K562 (cell line): ENCODE measurements around the gene SMC6. TPM values are rescaled to one million over a fixed set of nuclear protein-coding genes. Genes with fewer than 3 reads are reported as not detected.

Experiments
- ARNT ChIP-seq, 2 experiments: fragments of 450-650 bp; IDR thresholded peaks; 2 replicates each; pipeline ENCODE4 v1.6.1; 2016; ENCODE audit warnings: mild to moderate bottlenecking in 1 of 2
- CCNT2 ChIP-seq: IDR thresholded peaks from 2 replicates; pipeline ENCODE4 v1.6.1; 2011; ENCODE audit warnings: borderline replicate concordance, low read depth, mild to moderate bottlenecking, moderate library complexity, mixed read lengths, low read length; ENCODE audit not compliant: insufficient read length; ENCODE audit errors: extremely low read depth
- COPS2 ChIP-seq: fragments of 450-650 bp; conservative IDR thresholded peaks from 2 replicates; pipeline ENCODE4 v1.6.1; 2016; ENCODE audit warnings: mild to moderate bottlenecking, moderate library complexity
- E2F6 ChIP-seq, 2 experiments: IDR thresholded peaks; 2 replicates each; pipeline ENCODE4 v1.6.1; 2011; ENCODE audit warnings: borderline replicate concordance in 1 of 2, control low read depth in 1 of 2, low read depth in 1 of 2, low read length in 1 of 2, mild to moderate bottlenecking in 1 of 2, mixed read lengths in 1 of 2, moderate library complexity in 1 of 2; ENCODE audit not compliant: insufficient read depth in 1 of 2, insufficient read length in 1 of 2, poor library complexity in 1 of 2, severe bottlenecking in 1 of 2; ENCODE audit errors: extremely low read depth in 1 of 2
- FOXJ2 ChIP-seq: fragments of 200-800 bp; sonication (Bioruptor generic); IDR thresholded peaks from 2 replicates; pipeline ENCODE4 v1.6.1; 2016; ENCODE audit warnings: missing genetic modification characterization, missing compliant biosample characterization
- FOXK2 ChIP-seq, 2 experiments: fragments of 450-650 bp; IDR thresholded peaks in 1 of 2; conservative IDR thresholded peaks in 1 of 2; 2 replicates each; pipeline ENCODE4 v1.6.1; 2016; ENCODE audit warnings: low read depth in 2 of 2, mild to moderate bottlenecking in 1 of 2
- FOXO4 ChIP-seq: fragments of 450-650 bp; formaldehyde crosslinking; IDR thresholded peaks from 2 replicates; pipeline ENCODE4 v1.4.0; 2020; ENCODE audit warnings: mild to moderate bottlenecking, moderate library complexity
- JUN ChIP-seq, 2 experiments: sonication (generic) in 1 of 2; formaldehyde crosslinking in 1 of 2; IDR thresholded peaks; 2 replicates each; pipeline versions ENCODE4 v1.6.1 to v1.8.0; 2012 to 2022; ENCODE audit warnings: borderline replicate concordance in 2 of 2, mild to moderate bottlenecking in 2 of 2, improper control_type of control experiment in 1 of 2, low read depth in 1 of 2, low read length in 1 of 2, missing genetic modification reagents in 1 of 2
- KDM4B ChIP-seq, 2 experiments: fragments of 450-650 bp in 1 of 2; sonication (generic) in 1 of 2; IDR thresholded peaks; 2 replicates each; pipeline ENCODE4 v1.6.1; 2016 to 2017; ENCODE audit warnings: borderline replicate concordance in 2 of 2, antibody characterized with exemption in 1 of 2, low read depth in 1 of 2, mild to moderate bottlenecking in 1 of 2
- NFE2 ChIP-seq: IDR thresholded peaks from 2 replicates; pipeline ENCODE4 v1.6.1; 2014; ENCODE audit warnings: antibody characterized with exemption, low read depth
- NFIX ChIP-seq: fragments of 250-450 bp; sonication (Bioruptor Pico); IDR thresholded peaks from 2 replicates; pipeline ENCODE4 v1.4.0; 2020; ENCODE audit warnings: low read depth, mild to moderate bottlenecking, moderate library complexity
- NR2C2 ChIP-seq, 2 experiments: fragments of 200-800 bp in 1 of 2; sonication (Bioruptor generic) in 1 of 2; sonication (generic) in 1 of 2; formaldehyde crosslinking in 1 of 2; IDR thresholded peaks; 2 replicates each; pipeline versions ENCODE4 v1.6.1 to v1.8.0; 2016 to 2022; ENCODE audit warnings: mild to moderate bottlenecking in 1 of 2, missing compliant biosample characterization in 1 of 2, missing genetic modification characterization in 1 of 2, missing genetic modification reagents in 1 of 2
- SMAD1 ChIP-seq: fragments of 150-350 bp; IDR thresholded peaks from 2 replicates; pipeline ENCODE4 v1.6.1; 2014; ENCODE audit warnings: low read length, low read depth; ENCODE audit not compliant: partially characterized antibody
- TOE1 ChIP-seq, 2 experiments: fragments of 450-650 bp in 1 of 2; sonication (generic) in 1 of 2; formaldehyde crosslinking in 1 of 2; IDR thresholded peaks; 2 replicates each; pipeline versions ENCODE4 v1.7.1 to v1.8.0; 2016 to 2022; ENCODE audit warnings: borderline replicate concordance in 2 of 2, mild to moderate bottlenecking in 2 of 2, antibody characterized with exemption in 1 of 2, inconsistent platforms in 1 of 2, low read depth in 1 of 2, missing genetic modification reagents in 1 of 2, moderate library complexity in 1 of 2
- ZBTB43 ChIP-seq: sonication (generic); formaldehyde crosslinking; IDR thresholded peaks from 2 replicates; pipeline ENCODE4 v1.8.0; 2023; ENCODE audit warnings: mild to moderate bottlenecking, missing genetic modification reagents
- ZNF146 ChIP-seq: IDR thresholded peaks from one replicate; pipeline ENCODE4 v1.6.1; 2018; ENCODE audit warnings: missing compliant biosample characterization; ENCODE audit not compliant: unreplicated experiment
- ZNF316 ChIP-seq: fragments of 450-650 bp; IDR thresholded peaks from 2 replicates; pipeline ENCODE4 v1.6.1; 2016
- ZNF398 ChIP-seq: fragments of 250-450 bp; sonication (Bioruptor Pico); IDR thresholded peaks from 2 replicates; pipeline ENCODE4 v1.8.0; 2021; ENCODE audit warnings: moderate library complexity, mild to moderate bottlenecking, inconsistent platforms
- ZNF644 ChIP-seq: fragments of 200-800 bp; sonication (Bioruptor generic); IDR thresholded peaks from 2 replicates; pipeline ENCODE4 v1.6.1; 2016; ENCODE audit warnings: low read depth, missing genetic modification characterization, missing compliant biosample characterization
- ZNF696 ChIP-seq: fragments of 250-450 bp; sonication (Bioruptor Pico); conservative IDR thresholded peaks from 2 replicates; pipeline ENCODE4 v1.4.0; 2020; ENCODE audit warnings: mild to moderate bottlenecking, moderate library complexity
- polyA plus RNA-seq, 8 experiments: library from polyadenylated mRNA; depleted of rRNA in 4 of 8; stranded (reverse) in 5 of 8; unstranded in 3 of 8; fragments of >200 nt; fragmentation: Nextera tagmentation in 2 of 8; fragmentation: Illumina TruSeq in 1 of 8; extraction: Ambion mirVana in 2 of 8; extraction: Trizol in 1 of 8; gene quantifications; 2 replicates each; pipeline versions ENCODE4 v1.2.1 to v1.2.3, GENCODE V29; 2011 to 2014; ENCODE audit warnings: inconsistent platforms in 1 of 8, missing spikeins in 1 of 8
- total RNA-seq, 7 experiments: library from RNA; depleted of rRNA in 6 of 7; stranded (reverse); fragments of >200 nt in 6 of 7; fragmentation: Illumina TruSeq in 2 of 7; extraction: Trizol in 2 of 7; gene quantifications; 2 replicates each; pipeline versions ENCODE4 v1.2.1 to v1.2.3, GENCODE V29; 2011 to 2021; ENCODE audit warnings: low replicate concordance in 1 of 7

Gene SMC6
- total and polyA plus RNA-seq, 9 of the 15 experiments (the other 6 are each of a cell fraction or from before 2014, with no cell fraction given): 14.2 to 75.9 (median 47.7) TPM

- TF ChIP-seq E2F6 (IDR thresholded peaks at IDR 0.05; ENCODE audit: borderline replicate concordance in 1 of 2, extremely low read depth in 1 of 2, insufficient read depth in 1 of 2, insufficient read length in 1 of 2, low read depth in 1 of 2, low read length in 1 of 2, poor library complexity in 1 of 2, severe bottlenecking in 1 of 2) (peak in 1 of 2 experiments; percentile 54), ZNF316 (peak; percentile 52; the same call in 1 of the 2 replicates), FOXO4 (CRISPR knock-in tag) (no peak), ZNF146 (CRISPR knock-in tag) (no peak), FOXK2 (conservative IDR thresholded peaks at IDR 0.05 in 1 of 2, IDR thresholded peaks at IDR 0.05 in 1 of 2; ENCODE audit: low read depth in 2 of 2) (no peak), TOE1 (IDR thresholded peaks at IDR 0.05; ENCODE audit: borderline replicate concordance) (no peak), TOE1 (CRISPR knock-in tag; IDR thresholded peaks at IDR 0.05; ENCODE audit: borderline replicate concordance, low read depth) (no peak), CCNT2 (no peak), ARNT (IDR thresholded peaks at IDR 0.05) (no peak), NFIX (CRISPR knock-in tag) (no peak), FOXJ2 (tag) (0 out of 2 replicates have a peak, but pooled peaks have one; percentile 19), ZNF398 (no peak), ZNF696 (CRISPR knock-in tag) (no peak), NR2C2 (CRISPR knock-in tag; IDR thresholded peaks at IDR 0.05) (no peak), NR2C2 (tag; IDR thresholded peaks at IDR 0.05) (peak; percentile 51; the same call in 1 of the 2 replicates), JUN (IDR thresholded peaks at IDR 0.05; ENCODE audit: borderline replicate concordance, low read depth, low read length) (peak; percentile 97), JUN (CRISPR knock-in tag; IDR thresholded peaks at IDR 0.05; ENCODE audit: borderline replicate concordance) (no peak), SMAD1 (no peak), NFE2 (peak; percentile 73), ZBTB43 (CRISPR knock-in tag) (no peak), KDM4B (IDR thresholded peaks at IDR 0.05; ENCODE audit: borderline replicate concordance in 2 of 2, low read depth in 1 of 2) (no peak), COPS2 (no peak), ZNF644 (tag) (no peak)
Observed at GRCh38 chr2:17643031-17643615, 110.5 kb downstream of the SMC6 start (continued).
